GM20000 (cell line): ENCODE data around the gene POLR1C.
"Not testable (repeated sequence)": the region's sequence is repeated elsewhere in the genome, so short reads cannot be mapped to it uniquely, and the experiment has no call there.

Source experiments
- DNase-seq: peaks from one replicate; pipeline ENCODE4 v3.0.0; 2012; ENCODE audit warnings: low spot score
- TF ChIP-seq, protein P1 (sequence below): IDR thresholded peaks from 2 replicates; pipeline ENCODE4 v1.5.1; 2012; ENCODE audit warnings: mild to moderate bottlenecking, control low read depth; ENCODE audit errors: extremely low read depth, missing control alignments

POLR1C gene

DNA sequence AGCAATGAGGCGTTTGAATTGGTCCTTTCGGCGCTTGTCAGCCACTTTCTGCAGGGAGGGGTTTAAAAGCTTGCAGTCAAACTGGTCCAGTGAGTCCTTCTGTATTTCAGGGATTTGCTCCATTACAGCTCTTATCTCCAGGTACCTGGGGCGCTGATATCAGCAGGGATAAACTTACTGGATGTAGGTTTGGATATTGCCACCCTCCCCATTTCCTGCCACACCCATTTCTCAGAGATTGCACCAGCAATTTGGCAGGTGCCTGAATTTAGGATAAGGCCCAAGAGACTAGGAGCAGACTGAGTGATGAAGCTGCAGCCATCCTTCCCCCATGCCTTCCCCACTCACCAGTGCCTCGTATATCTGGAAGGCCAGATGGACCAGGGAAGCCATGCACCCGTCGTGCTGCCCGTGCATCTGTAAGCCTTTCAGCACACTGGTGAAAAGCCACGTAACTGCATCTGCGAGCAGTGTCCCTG lies 7.6 kb downstream of the POLR1C start:
- TF ChIP-seq, protein P1, sequence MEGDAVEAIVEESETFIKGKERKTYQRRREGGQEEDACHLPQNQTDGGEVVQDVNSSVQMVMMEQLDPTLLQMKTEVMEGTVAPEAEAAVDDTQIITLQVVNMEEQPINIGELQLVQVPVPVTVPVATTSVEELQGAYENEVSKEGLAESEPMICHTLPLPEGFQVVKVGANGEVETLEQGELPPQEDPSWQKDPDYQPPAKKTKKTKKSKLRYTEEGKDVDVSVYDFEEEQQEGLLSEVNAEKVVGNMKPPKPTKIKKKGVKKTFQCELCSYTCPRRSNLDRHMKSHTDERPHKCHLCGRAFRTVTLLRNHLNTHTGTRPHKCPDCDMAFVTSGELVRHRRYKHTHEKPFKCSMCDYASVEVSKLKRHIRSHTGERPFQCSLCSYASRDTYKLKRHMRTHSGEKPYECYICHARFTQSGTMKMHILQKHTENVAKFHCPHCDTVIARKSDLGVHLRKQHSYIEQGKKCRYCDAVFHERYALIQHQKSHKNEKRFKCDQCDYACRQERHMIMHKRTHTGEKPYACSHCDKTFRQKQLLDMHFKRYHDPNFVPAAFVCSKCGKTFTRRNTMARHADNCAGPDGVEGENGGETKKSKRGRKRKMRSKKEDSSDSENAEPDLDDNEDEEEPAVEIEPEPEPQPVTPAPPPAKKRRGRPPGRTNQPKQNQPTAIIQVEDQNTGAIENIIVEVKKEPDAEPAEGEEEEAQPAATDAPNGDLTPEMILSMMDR = no peak
- DNase-seq = no peak

DNA sequence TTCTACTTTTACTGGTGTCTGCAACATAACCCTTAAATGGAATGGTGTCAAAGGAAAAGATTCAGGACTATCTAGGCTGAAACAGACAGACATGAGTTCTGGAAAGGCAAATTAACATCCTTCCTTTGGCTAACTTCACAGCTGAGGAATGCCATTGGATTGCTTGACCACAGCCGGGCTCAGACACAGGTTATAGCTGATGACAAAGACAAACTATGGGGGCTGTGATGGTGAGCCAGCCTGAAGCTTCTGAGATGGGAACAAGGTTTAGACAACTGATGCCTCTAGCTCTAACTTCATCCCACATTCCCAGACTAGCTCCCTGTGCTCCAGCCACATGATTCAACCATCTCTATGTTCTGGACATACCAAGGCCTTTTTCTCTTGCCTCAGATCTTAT lies 15.3 kb downstream of the POLR1C start:
- TF ChIP-seq, protein P1 = no peak
- no peak for DNase-seq

DNA sequence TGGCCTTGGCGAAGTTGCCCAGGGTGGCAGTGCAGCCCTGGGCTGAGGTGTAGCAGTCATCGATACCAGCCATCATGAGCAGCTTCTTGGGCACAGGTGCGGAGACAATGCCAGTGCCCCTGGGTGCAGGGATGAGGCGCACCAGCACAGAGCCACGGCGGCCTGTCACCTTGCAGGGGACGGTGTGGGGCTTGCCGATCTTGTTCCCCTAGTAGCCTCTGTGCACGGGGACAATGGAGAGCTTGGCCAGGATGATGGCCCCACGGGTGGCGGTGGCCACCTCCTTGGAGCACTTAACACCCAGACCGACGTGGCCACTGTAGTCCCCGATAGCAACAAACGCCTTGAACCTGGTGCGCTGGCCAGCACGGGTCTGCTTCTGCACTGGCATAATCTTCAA lies 22.1 kb downstream of the POLR1C start:
- not testable (repeated sequence) for DNase-seq

DNA sequence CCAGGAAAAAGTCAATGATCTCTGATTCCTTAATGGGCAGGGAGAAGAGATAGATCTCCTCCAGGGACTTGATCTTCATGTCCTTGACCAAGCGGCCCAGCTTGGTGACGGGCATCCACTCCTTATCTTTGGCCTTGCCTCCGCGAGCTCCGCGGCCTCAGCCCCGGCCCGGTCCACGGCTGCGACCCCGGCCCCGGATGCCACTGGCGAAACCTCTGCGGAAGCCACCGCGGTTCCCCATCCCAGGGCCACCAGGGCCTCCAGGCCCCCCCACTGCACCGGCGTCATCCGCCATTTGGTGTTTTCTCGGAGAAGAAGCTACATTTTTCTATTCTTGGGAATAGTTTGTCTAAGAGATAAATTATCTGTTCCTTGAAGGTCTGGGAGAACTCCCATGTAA lies 22.5 kb downstream of the POLR1C start:
- not testable (repeated sequence) for DNase-seq

DNA sequence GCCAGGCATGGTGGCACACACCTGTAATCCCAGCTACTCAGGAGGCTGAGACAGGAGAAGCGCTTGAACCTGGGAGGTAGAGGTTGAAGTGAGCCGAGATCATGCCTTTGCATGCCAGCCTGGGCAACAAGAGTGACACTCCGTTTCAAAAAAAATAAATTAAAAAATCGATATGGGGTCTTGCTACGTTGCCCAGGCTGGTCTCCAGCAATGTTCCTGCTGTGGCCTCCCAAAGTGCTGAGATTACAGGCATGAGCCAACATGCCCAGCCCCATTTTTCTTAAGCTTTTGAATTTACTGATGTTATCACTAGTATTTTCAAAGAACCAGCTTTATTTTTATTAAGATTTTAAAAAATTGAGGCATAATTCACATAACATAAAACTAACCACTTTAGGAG lies 23.6 kb downstream of the POLR1C start:
- no peak for DNase-seq
- TF ChIP-seq, protein P1 = no peak

DNA sequence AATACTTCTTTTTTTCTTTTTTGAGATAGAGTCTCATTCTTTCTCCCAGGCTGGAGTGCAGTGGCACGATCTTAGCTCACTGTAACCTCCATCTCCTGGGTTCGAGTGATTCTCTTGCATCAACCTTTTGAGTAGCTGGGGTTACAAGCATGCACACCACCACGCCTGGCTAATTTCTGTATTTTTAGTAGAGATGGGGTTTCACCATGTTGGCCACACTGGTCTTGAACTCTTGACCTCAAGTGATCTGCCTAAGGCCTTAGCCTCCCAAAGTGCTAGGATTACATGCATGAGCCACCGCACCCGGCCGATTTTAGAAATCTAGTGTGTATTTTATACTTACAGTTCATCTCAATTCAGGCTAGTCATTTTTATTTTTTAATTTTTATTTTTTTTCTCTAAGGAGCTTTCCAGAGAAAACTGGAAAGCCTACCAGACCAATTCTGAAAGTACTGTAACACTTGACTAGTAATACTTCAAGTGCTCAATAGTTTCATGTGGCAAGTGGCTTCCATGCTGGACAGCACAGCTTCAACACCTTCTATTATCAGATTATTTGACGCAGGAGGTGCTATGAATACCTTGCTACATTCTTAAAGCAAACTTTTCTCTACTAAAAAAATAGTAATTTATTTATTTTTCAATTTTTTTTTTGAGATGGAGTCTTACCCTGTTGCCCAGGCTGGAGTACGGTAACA lies 25.0 kb downstream of the POLR1C start:
- DNase-seq = peak; percentile 46
- TF ChIP-seq, protein P1 = no peak

DNA sequence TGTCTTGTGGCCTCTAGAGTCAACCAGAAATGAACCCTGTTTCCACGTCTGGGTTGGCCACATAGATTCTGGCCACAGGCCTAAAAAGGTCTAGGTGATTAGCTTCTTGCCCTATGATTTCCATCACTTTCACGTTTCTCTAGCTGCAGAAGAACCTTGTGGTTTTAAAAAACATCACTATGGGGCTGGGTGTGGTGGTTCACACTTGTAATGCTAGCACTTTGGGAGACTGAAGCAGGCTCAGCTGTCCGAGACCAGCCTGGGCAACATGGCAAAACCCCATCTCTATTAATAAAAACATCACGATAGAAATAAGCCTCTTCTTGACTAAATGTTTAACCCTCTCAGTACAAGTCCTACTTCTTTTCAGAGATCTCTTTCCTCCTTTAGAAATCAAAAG lies 27.6 kb downstream of the POLR1C start:
- TF ChIP-seq, protein P1 = no peak
- no peak for DNase-seq

DNA sequence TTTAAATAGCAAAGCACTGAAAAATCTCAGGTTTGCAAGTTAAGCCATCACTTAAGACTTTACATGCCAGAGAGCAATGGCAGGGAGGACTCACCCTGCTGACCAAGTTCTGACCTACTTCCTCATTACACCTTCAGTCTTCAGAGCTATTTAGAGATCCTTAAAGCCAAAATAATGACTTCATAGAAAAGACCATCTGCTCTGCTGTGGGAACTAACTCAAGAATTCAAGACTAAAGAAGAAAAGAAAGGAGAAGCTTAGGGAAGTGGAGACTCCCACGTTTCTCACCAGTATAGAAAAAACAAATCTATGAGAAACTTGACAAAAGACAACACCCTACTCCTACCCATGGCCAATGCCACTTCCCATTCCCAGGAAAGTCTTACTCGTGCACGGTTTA lies 30.3 kb downstream of the POLR1C start:
- peak; percentile 36 for DNase-seq
- TF ChIP-seq, protein P1 = no peak

DNA sequence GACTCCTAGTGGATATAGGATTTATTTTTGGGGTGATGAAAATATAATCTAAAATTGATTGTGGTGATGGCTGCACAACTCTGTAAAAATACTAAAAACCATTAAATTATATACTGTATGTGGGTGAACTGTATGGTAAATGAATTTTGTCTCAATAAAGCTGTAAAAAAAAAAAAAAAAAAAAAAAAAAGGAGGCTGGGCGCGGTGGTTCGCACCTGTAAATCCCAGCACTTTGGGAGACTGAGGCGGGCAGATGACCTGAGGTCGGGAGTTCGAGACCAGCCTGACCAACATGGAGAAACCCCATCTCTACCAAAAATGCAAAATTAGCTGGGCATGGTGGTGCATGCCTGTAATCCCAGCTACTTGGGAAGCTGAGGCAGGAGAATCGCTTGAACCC lies 40.7 kb downstream of the POLR1C start:
- DNase-seq = not testable (repeated sequence)
